M059J (cell line): ENCODE results near the gene MOB4. TPM values are rescaled to one million over a fixed set of nuclear protein-coding genes. Genes with fewer than 3 reads are reported as not detected.
A peak's percentile ranks its signal among the peaks of the same experiment; 100 is the strongest.
"Not testable (repeated sequence)": the region's sequence is repeated elsewhere in the genome, so short reads cannot be mapped to it uniquely, and the experiment has no call there.

Source experiments
- DNase-seq: peaks from one replicate; pipeline ENCODE4 v3.0.0-alpha.2; 2012; ENCODE audit warnings: low read depth
- total RNA-seq: library from RNA; depleted of rRNA; stranded (reverse); fragments of >200 nt; shearing (Covaris generic); gene quantifications from 2 replicates; pipeline ENCODE4 v1.2.3, GENCODE V29; 2014

MOB4 gene
- total RNA-seq, 1 experiment from 2014 or later, result 51.0 TPM

DNA sequence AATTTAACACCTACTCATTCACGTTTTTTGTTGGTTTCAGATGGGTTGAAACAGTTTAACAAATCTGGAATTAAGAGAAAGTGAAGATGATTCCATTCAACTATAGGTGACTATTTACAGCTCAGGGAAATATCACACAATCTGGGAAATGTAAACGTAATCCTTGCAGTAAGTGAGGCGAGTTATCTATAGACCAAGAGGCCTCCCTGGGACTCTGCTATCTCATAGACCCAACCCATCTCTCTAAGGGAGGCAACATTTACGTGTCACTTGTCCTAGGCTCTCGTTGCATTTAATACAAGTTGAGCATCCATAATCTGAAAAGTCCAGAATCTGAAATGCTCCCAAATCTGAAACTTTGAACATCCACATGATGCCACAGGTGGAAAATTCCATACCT, 2.0 kb upstream of the MOB4 start:
- DNase-seq, result no peak

DNA sequence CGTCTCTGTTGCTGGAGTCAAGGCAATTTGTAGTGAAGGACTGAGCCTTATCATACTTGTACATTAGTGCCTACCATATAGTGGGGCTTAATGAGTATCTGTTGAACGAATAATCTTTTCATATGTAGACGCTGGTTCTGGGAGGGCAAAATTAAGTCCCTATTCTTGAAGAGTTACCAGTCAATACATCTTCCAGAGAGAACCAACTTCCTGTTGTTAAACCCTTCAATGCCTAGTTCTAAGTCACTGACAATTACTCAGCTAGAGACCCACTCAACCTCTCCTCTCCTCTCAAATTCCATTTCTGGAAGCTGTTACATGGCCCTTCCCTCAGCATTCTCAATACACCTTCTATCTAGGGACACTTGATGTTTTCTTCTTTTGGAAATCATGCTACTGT, 1.1 kb upstream of the MOB4 start:
- DNase-seq, result peak; percentile 22

DNA sequence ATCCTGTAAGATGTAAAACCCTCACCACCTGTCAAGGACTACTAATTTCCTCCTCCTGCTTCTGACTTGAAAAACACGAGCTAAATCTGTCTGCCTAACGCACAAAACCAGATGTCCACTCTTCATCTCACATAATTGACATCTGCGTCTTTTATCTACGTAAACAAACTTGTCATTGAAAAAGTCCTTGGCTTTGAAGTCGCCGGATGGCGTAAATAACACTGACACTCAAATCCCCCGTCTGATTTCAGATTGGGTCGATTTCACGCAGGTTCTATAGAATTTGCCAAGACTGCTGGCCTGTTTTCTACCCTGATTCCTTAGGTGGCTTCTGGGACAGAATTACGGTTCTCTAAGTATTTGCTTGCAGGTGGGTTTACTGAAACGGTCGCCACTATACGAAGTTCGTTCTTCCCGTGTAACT, 539 bp upstream of the MOB4 start:
- peak; percentile 9 for DNase-seq

DNA sequence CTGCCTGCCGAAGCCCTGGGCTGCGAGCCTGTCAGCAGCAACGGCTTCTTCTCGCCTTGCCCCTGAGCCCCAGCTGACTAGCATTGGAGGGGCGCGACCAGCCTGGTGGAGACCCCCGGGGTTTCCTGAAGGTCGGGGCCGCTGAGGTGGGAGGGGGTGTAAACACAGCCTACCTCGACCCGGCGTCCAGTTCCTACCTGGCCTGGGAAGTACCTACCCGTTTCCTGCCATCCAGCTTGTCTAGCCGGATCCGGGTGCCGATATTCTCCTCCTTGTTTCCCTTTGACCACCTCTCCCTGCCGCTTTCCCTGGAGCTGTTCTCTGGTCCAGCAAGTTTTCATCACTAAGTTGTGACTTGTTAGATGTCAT, 511 bp downstream of the MOB4 start:
- DNase-seq, result peak; percentile 45

DNA sequence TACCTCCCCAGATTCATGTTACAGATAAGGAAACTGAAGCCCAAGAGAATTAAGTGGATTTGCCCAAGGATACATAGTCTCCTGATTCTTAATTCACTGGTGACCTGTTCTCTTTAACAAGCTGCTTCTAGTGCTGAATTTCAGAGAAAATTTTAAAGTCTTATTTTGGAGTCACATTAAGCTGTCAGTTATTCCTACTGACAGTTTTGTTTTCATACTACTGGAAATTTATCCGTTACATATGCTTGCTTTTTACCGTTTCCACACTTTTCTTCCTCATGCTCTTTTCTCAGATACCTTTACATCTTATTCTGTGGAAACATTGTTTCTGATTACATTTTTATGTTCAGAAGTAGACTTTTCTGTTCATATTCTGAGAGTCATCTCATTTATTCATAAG, 1.3 kb downstream of the MOB4 start:
- no peak for DNase-seq

DNA sequence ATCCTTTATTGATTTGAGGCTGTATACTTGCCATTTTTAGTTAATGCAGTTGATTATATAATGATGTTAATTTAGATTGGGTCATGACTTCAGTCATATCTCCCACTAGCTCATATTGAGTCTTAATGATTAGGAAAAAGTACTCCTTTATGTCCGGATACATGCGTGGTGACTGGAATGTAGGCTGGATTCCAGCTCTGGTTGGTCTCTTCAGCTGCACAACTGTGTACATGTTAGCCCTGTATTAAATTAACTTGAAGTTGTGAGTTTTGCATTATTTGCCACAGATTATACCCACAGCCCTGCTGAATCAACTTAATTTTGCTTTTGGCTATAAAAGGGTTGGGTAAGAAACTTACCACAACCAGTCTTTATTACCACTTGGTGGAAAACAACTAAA, 22.5 kb downstream of the MOB4 start:
- DNase-seq, result no peak

DNA sequence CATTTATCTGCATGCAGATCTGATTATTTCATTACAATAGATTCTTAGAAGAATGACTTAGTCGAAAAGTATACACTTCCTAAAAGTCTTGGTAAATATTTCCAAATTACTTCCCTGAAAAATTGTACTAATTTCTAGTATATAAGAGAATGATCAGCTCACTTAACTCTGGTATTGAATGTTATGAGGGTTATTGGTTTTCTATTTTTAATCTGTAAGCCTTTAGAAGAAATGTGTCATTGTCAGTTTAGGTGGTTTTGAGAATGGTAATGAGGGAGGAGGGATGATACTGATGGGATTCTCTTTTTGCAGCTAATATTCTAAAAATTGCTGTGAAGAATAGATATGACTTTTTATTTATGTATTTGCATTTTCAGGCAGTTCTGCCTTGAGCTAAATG, 23.9 kb downstream of the MOB4 start:
- DNase-seq, result no peak

DNA sequence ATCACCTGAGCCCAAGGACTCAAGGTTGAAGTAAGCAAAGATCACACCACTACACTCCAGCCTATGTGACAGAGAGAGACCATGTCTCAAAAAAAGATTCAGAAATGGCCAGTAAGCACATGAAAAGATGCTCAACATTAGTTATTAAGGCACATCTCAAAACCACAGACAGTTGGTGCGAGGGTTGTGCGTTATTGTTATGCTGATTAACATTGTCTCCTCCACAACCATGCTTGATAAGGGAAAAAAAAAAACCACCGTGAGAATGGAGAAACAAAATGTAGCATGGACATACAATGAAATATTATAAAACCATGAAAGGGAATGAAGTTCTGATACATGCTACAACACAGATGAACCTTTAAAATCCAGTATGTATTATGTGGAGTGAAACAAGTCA, 27.3 kb downstream of the MOB4 start:
- no peak for DNase-seq

DNA sequence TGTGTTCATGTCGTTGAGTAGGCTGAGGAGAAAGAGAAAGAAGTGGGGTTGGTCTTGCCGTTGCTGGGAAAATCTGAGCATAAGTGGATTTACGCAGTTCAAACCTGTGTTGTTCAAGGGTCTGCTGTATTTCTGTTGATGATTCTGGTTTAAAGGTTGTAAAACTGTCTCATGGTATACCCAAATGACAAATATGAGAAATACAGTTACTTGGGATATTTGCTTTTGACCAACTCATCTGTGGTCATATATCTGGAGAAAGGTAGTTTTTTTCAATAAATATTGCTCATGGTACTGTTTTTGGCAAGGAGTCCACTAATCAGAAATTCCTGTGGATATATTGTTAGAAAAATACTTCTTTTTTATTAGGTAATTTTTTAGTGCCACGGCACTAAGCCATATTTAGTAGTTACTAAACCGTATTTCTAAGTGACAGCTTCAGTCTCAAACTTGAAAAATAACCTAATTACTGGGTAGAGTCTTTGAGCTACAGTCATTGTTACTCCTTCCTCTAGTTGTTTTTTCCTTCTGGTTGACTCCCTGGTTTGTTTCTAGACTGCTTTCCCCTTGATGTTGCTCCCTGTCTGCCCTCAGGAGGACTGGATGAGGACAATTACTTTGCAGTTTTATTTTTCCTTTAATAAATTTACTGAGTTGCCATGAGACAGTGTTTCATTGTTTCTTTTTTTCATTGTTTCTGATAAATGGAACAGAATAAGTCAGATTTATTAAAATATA, 31.5 kb downstream of the MOB4 start:
- no peak for DNase-seq

DNA sequence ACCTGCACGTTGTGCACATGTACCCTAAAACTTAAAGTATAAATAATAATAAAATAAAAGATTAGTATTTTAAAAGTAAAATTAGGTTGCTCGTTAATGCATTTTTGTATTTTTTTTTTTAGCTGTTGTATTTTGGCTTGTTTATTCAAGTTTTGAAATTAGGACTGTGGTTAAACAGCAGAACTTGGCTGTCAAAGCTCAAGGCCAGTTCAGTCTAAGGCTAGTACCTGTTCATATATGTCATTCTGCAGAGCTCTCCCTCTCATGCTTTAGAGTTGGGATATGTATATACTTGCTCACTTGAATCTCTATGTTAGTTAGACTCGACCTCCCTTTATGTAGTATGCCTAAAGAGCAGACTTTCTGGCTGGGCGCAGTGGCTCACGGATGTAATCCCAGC, 32.7 kb downstream of the MOB4 start:
- DNase-seq, result no peak

DNA sequence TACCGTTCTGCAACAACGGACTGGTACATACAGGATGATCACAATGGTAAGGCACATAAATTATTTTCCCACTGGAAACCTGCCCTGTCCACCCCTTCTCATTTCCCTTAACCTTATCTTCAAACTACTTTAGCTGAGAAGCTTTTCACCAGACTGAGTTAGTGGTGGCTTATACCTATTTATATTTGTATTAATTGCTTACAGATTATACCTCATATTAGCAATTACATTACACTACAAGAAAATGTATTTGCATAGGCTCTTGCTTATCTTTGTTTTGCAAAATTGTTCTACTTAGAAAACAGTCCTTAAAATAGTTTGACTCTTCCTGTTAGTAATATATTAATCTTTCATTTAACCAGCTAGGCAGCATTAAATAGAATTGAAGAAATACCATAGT, 35.4 kb downstream of the MOB4 start:
- DNase-seq, result not testable (repeated sequence)

DNA sequence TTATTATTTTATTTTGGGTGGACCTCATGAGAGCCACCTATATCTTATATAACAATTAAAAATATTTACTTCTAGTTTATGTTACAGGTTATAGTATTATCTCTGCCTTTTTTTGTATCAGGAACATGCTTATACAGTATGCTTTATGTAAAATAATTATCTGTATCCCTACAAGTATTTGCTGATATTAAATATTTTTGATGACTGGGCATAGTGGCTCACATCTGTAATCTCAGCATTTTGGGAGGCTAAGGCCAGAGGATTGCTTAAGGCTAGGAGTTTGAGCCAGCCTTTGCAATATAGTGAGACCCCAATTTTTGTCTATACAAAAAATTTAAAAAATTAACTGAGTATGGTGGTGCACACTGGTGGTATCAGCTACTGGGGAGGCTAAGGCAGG, 39.6 kb downstream of the MOB4 start:
- DNase-seq, result no peak

DNA sequence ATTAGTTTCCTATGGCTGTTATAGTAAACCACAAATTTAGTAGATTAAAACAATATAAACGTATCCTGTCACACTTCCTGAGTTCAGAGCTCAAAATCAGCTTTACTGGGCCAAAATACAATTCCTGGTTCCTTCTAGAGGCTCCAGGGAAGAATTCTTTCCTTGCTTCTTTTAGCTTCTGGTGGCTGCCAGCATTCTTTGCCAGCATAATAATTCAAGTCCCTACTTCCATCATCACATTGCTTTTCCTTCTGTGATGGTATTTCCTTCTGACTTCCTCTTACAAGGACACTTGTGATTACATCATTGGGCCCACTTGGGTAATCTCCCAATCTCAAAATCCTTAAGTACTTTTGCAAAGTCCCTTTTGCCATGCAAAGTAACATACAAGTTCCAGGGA, 40.6 kb downstream of the MOB4 start:
- DNase-seq, result no peak

DNA sequence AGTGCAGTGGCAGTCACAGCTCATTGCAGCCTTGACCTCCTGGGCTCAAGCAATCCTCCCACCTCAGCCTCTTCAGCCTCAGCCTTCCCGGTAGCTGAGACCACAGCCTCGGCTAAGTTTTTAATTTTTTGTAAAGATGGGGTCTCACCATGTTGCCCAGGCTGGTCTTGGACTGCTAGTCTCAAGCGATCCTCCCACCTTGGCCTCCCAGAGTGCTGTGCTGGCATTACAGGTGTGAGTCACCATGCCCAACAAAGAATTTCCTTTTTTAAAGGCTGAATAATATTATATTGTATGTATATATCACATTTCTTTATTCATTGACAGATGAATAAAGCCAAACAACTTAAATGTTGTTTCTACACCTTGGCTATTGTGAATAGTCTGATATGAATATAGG, 42.5 kb downstream of the MOB4 start:
- DNase-seq, result peak; percentile 3

DNA sequence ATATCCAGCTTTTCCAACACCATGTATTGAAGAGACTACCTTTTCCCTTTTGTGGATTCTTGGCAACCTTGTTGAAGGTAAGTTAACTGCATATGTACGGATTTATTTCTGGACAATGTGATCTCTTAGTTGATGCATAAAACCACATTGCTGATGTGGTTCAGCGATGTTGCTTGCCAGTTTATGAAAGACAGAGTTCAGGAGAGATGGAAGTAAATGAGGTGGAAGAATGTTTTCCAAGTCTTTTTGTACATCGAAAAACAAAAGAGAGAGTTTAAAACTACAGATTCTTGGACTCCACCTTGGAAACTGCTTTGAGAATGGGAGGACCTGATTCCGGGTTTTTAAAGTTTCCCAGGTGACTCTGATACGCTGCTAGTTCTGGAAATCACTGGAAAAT, 43.8 kb downstream of the MOB4 start:
- DNase-seq, result no peak

DNA sequence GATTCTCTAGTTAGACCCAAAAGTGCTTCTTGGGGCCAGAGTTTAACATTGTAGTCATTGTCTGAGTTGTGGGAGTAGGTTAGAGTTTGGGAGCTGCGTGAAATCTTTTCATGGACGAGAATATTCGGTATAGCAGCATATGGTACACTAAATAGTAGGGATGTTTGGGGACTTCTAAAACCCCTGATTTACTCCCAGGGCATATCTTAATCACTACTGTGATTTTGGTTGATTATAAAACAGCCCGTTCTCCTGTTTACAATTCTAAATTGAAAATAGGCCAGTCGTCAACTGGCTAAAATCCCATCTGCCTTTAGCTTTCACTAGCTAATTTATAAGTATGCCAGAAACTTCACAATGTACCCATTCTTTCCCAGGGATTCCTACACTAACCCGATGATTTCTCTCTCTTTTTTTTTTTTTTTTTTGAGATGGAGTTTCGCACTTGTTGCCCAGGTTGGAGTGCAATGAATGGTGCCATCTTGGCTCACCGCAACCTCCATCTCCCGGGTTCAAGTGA, 44.3 kb downstream of the MOB4 start:
- no peak for DNase-seq

DNA sequence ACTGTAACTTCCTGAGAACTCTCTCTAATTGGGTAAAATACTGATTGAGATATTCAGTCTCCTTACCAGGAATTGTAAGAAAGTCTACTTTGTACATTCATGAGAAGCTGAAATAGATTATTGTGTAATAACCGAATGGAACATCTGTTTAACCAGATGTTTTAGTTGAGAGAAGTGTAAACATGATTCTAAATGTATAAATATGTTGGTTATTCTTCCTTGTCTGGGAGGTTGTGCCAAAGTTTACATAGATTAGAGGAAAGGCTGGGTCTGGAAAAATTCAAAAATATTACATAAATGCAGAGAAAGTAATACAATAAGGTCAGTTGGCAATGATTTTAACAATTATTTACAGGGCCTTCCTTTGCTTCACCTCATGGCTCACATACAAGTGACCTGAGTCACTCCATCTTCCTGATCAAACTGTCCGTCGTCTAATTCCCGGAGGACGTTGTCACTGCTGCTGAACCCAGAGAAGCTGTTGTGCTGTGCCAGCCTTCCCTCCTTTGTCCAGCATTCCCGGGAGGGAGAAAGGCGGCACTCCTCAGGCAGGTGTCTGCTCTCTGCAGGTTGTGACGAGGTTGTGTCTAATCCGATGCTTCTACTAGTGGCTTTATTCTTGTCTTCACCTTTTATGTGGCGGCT, 55.9 kb downstream of the MOB4 start:
- DNase-seq, result peak; percentile 16

DNA sequence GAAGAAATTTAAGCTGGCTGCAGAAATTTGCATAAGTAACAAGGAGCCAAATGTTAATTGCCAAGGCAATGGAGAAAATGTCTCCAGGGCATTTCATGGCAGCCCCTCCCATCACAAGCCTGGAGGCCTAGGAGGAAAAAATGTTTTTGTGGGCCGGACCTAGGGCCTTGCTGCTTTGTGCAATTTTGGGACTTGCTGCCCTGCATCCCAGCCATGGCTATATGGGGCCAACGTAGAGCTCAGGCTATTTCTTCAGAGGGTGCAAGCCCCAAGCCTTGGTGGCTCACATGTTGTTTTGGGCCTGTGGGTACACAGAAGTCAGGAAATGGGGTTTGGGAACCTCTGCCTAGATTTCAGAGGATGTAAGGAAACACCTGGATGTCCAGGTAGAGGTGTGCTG, 57.7 kb downstream of the MOB4 start:
- DNase-seq, result no peak

DNA sequence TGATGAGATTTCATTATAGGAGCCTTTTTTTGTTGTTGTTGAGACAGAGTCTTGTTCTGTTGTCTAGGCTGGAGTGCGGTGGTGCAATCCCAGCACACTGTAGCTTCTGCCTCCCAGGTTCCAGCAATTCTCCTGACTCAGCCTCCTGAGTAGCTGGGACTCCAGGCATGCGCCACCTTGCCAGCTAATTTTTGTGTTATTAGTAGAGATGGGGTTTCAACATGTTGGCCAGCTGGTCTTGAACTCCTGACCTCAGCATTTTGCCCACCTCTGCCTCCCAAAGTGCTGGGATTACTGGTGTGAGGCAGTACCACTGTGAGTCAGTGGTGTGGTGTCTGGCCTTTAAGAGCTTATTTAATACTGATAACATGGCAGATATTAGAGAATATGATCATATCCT, 60.1 kb downstream of the MOB4 start:
- DNase-seq, result no peak

DNA sequence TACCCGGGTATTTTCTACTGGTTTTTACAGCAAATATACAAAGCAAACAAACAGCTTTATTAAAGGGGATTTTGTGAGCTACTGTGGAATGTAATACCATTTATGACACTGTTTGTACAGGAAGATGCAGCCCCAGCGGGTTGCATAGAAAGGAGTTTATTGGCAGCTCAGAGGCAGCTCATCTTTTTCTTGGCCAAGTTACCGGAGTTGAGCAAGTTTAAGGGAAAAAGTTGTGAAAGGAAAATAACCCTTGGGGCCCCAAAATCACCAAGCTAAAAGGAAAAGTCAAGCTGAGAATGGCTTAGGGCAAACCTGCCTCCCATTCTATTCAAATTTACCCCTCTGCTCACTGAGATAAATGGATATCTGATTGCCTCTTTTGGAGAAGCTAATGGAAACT, 60.8 kb downstream of the MOB4 start:
- DNase-seq, result no peak

DNA sequence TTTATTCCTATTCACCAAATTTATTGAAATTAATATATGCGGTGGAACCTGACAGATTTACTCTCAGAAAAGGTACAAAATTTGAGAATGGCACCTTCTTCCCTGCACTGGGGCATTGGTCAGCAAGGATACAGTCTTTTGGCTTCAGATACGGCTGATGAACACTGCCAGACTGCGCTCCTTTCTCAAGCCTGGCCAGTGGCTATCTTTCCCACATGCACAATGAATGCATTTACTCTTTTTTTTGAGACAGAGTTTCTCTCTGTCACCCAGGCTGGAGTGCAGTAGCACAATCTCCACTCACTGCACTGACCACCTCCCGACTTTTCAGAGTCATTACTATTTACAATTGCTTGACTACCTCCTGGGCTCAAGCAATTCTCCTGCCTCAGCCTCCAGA, 61.6 kb downstream of the MOB4 start:
- DNase-seq, result no peak

DNA sequence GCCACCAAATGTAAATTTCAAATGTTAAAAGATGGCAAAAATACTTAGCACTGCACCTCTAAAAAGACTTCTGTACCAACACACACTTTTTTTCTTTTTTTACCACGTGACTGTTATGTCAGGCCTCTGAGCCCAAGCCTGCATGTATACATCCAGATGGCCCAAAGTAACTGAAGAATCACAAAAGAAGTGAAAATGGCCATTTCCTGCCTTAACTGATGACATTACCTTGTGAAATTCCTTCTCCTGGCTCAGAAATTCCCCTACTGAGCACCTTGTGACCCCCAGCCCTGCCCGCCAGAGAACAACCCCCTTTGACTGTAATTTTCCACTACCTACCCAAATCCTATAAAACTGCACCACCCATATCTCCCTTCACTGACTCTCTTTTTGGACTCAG, 62.4 kb downstream of the MOB4 start:
- DNase-seq, result not testable (repeated sequence)

DNA sequence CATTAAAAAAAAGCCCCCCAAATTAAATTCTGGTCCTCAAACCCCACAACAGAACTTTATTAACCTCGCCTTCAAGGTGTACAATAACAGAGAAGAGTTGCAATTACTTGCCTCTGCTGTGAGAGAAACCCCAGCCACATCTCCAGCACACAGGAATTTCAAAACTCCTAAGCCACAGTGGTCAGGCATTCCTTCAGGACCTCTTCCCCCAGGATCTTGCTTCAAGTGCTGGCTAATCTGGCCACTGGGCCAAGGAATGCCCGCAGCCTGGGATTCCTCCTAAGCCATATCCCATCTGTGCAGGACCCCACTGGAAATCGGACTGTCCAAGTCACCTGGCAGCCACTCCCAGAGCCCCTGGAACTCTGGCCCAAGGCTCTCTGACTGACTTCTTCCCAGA, 64.3 kb downstream of the MOB4 start:
- not testable (repeated sequence) for DNase-seq

DNA sequence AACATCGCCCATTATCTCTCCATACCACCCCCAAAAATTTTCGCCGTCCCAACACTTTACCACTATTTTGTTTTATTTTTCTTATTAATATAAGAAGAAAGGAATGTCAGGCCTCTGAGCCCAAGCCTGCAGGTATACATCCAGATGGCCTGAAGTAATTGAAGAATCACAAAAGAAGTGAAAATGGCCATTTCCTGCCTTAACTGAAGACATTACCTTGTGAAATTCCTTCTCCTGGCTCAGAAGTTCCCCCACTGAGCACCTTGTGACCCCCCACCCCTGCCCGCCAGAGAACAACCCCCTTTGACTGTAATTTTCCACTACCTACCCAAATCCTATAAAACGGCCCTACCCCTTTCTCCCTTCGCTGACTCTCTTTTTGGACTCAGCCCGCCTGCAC, 71.4 kb downstream of the MOB4 start:
- DNase-seq, result not testable (repeated sequence)
